Smooth muscle cell (in vitro differentiated cells): Measurements from ENCODE around the gene LLGL2. TPM values are rescaled to one million over a fixed set of nuclear protein-coding genes. Genes with fewer than 3 reads are reported as not detected.

Experiments used
- DNase-seq: peaks from one replicate; lab custom pipeline; 2025; ENCODE audit not compliant: unreplicated experiment; lab: John Stamatoyannopoulos, UW
- H2AFZ ChIP-seq: fragments of 200-600 bp; sonication (generic); 2 replicates; pipeline ENCODE4 v1.6.0; 2016; ENCODE audit warnings: antibody characterized with exemption, low read depth, mild to moderate bottlenecking
- H3F3A ChIP-seq: fragments of 200-600 bp; sonication (generic); 2 replicates; pipeline ENCODE4 v1.6.0; 2017; ENCODE audit warnings: antibody characterized with exemption, low read depth
- H3K27ac ChIP-seq: fragments of 200-600 bp; sonication (generic); 2 replicates; pipeline ENCODE4 v1.5.1; 2016; ENCODE audit warnings: low read depth, mild to moderate bottlenecking
- H3K27me3 ChIP-seq: fragments of 200-600 bp; sonication (generic); 2 replicates; pipeline ENCODE4 v1.6.1; 2016; ENCODE audit warnings: low read depth, mild to moderate bottlenecking
- H3K36me3 ChIP-seq: fragments of 200-600 bp; sonication (generic); 2 replicates; pipeline ENCODE4 v1.5.1; 2016; ENCODE audit warnings: low read depth
- H3K4me1 ChIP-seq: fragments of 200-600 bp; sonication (generic); 2 replicates; pipeline ENCODE4 v1.5.1; 2016; ENCODE audit warnings: low read depth
- H3K4me2 ChIP-seq: fragments of 200-600 bp; sonication (generic); 2 replicates; pipeline ENCODE4 v1.6.0; 2016; ENCODE audit warnings: mild to moderate bottlenecking
- H3K4me3 ChIP-seq: fragments of 200-600 bp; sonication (generic); 2 replicates; pipeline ENCODE4 v1.5.1; 2016; ENCODE audit warnings: mild to moderate bottlenecking
- H3K79me2 ChIP-seq: fragments of 200-600 bp; sonication (generic); 2 replicates; pipeline ENCODE4 v1.6.0; 2016; ENCODE audit warnings: low read depth, mild to moderate bottlenecking
- H3K9ac ChIP-seq: fragments of 200-600 bp; sonication (generic); 2 replicates; pipeline ENCODE4 v1.6.0; 2016; ENCODE audit warnings: low read depth
- H3K9me3 ChIP-seq: fragments of 200-600 bp; sonication (generic); replicated peaks from 2 replicates; pipeline ENCODE4 v1.5.1; 2016; ENCODE audit warnings: low read depth
- H4K20me1 ChIP-seq: fragments of 200-600 bp; sonication (generic); 2 replicates; pipeline ENCODE4 v1.6.0; 2016; ENCODE audit warnings: low read depth
- WGBS: methylation state at CpG from one replicate; pipeline ENCODE4 v1.1.7; 2016; ENCODE audit warnings: low lambda C conversion rate; 5-methylcytosine and 5-hydroxymethylcytosine counted together
- polyA plus RNA-seq: library from polyadenylated mRNA; unstranded; fragments of >200 nt; fragmentation: Nextera tagmentation; extraction: Ambion mirVana; gene quantifications from 2 replicates; pipeline ENCODE4 v1.2.1, GENCODE V29; 2016
- total RNA-seq: library from RNA; depleted of rRNA; stranded (reverse); fragments of >200 nt; gene quantifications from 2 replicates; pipeline ENCODE4 v1.2.3, GENCODE V29; 2014
- TF ChIP-seq, protein P1 (sequence below): fragments of 200-600 bp; sonication (generic); IDR thresholded peaks from 2 replicates; pipeline ENCODE4 v1.5.1; 2017; ENCODE audit warnings: borderline replicate concordance, mild to moderate bottlenecking, antibody characterized with exemption; ENCODE audit not compliant: insufficient read depth, poor library complexity, severe bottlenecking

The LLGL2 gene
- total and polyA plus RNA-seq, 2 experiments from 2014 or later = 9.9 to 12.7 TPM

- H3K4me1 ChIP-seq = no peaks in the 10 kb centered on the region
- H3K4me2 ChIP-seq = no peak overlapping the region
- no peaks in the 10 kb centered on the region for H3K9me3 ChIP-seq
- TF ChIP-seq, protein P1, sequence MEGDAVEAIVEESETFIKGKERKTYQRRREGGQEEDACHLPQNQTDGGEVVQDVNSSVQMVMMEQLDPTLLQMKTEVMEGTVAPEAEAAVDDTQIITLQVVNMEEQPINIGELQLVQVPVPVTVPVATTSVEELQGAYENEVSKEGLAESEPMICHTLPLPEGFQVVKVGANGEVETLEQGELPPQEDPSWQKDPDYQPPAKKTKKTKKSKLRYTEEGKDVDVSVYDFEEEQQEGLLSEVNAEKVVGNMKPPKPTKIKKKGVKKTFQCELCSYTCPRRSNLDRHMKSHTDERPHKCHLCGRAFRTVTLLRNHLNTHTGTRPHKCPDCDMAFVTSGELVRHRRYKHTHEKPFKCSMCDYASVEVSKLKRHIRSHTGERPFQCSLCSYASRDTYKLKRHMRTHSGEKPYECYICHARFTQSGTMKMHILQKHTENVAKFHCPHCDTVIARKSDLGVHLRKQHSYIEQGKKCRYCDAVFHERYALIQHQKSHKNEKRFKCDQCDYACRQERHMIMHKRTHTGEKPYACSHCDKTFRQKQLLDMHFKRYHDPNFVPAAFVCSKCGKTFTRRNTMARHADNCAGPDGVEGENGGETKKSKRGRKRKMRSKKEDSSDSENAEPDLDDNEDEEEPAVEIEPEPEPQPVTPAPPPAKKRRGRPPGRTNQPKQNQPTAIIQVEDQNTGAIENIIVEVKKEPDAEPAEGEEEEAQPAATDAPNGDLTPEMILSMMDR = no peak
- no peak overlapping the region for H2AFZ ChIP-seq
- H3K79me2 ChIP-seq = no peaks in the 10 kb centered on the region
- H3K27me3 ChIP-seq = no peaks in the 10 kb centered on the region
- H4K20me1 ChIP-seq = peaks cover 43% of the 10 kb centered on the region
- WGBS = 98% methylated on average over 19 of the region's 19 CpGs
- no peak overlapping the region for H3K9ac ChIP-seq
- no peak overlapping the region for H3K27ac ChIP-seq
- no peaks in the 10 kb centered on the region for H3K36me3 ChIP-seq
- H3K4me3 ChIP-seq = no peak overlapping the region
- H3F3A ChIP-seq = no peaks in the 10 kb centered on the region
- DNase-seq = no peak
These were observed 34.4 kb upstream of the LLGL2 start for GRCh38 chr17:75490953-75491649.

GRCh38 chr17:75491680-75492079 lies 33.8 kb upstream of the LLGL2 start:
- Histone ChIP-seq H3K4me1 (no peaks in the 10 kb centered on the region), H4K20me1 (peaks cover 37% of the 10 kb centered on the region)
- WGBS = 94% methylated on average over 15 of the region's 15 CpGs

DNA sequence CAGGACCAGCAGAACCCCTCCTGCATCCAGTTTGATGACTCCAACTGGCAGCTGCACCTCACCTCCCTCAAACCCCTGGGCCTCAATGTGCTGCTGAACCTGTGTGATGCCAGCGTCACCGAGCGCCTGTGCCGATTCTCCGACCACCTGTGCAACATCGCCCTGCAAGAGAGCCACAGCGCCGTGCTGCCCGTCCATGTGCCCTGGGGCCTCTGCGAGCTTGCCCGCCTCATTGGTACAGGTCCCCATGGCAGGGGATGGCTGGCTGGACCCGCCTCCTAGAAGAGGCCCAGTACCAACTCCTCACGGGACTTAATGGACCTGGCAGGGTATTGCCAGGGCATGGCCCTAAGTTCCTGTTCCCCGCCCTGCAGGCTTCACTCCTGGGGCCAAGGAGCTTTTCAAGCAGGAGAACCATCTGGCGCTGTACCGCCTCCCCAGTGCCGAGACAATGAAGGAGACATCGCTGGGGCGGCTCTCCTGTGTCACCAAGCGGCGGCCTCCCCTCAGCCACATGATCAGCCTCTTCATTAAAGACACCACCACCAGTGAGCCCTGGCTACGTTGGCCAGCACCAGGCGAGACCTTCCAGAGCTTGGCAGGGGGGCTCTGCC lies 32.8 kb upstream of the LLGL2 start:
- TF ChIP-seq, protein P1 = no peak
- Histone ChIP-seq H3K27me3 (no peaks in the 10 kb centered on the region), H2AFZ (no peak overlapping the region), H3K9me3 (no peaks in the 10 kb centered on the region), H3F3A (no peaks in the 10 kb centered on the region), H3K9ac (no peak overlapping the region), H3K79me2 (no peaks in the 10 kb centered on the region), H3K4me1 (no peaks in the 10 kb centered on the region), H3K27ac (no peak overlapping the region), H4K20me1 (peaks cover 27% of the 10 kb centered on the region), H3K36me3 (no peaks in the 10 kb centered on the region), H3K4me2 (no peak overlapping the region), H3K4me3 (no peak overlapping the region)
- 92% methylated on average over 23 of the region's 23 CpGs for WGBS
- DNase-seq = no peak

More at GRCh38 chr17:75491680-75492079, 33.8 kb upstream of the LLGL2 start:
- Histone ChIP-seq H3K9me3 (no peaks in the 10 kb centered on the region), H3K79me2 (no peaks in the 10 kb centered on the region), H2AFZ (no peak overlapping the region), H3K36me3 (no peaks in the 10 kb centered on the region), H3K27ac (no peak overlapping the region), H3F3A (no peaks in the 10 kb centered on the region), H3K27me3 (no peaks in the 10 kb centered on the region), H3K4me3 (no peak overlapping the region), H3K4me2 (no peak overlapping the region), H3K9ac (no peak overlapping the region)
- DNase-seq = no peak
- TF ChIP-seq, protein P1 = no peak
